HEK293 (cell line): ENCODE results near the gene TMIGD2.
A peak's percentile ranks its signal among the peaks of the same experiment; 100 is the strongest.

Experiments used
- GLIS1 ChIP-seq: fragments of 450-650 bp; formaldehyde crosslinking; IDR thresholded peaks from 2 replicates; pipeline ENCODE4 v1.5.1; 2016; ENCODE audit warnings: missing biosample characterization, missing genetic modification characterization
- REPIN1 ChIP-seq: fragments of 450-650 bp; formaldehyde crosslinking; IDR thresholded peaks from 2 replicates; pipeline ENCODE4 v1.5.1; 2017; ENCODE audit warnings: missing biosample characterization, missing genetic modification characterization, low read depth
- ZBTB20 ChIP-seq: fragments of 450-650 bp; formaldehyde crosslinking; IDR thresholded peaks from 2 replicates; pipeline ENCODE4 v1.5.1; 2016; ENCODE audit warnings: missing biosample characterization, missing genetic modification characterization
- ZBTB7A ChIP-seq: fragments of 450-650 bp; formaldehyde crosslinking; IDR thresholded peaks from 2 replicates; pipeline ENCODE4 v1.5.1; 2016; ENCODE audit warnings: low read depth, missing biosample characterization, missing genetic modification characterization
- ZIC2 ChIP-seq: fragments of 450-650 bp; formaldehyde crosslinking; IDR thresholded peaks from 2 replicates; pipeline ENCODE4 v1.5.1; 2016; ENCODE audit warnings: missing biosample characterization, missing genetic modification characterization
- ZNF114 ChIP-seq: fragments of 450-650 bp; formaldehyde crosslinking; IDR thresholded peaks from 2 replicates; pipeline ENCODE4 v1.5.0; 2017; ENCODE audit warnings: missing biosample characterization, missing genetic modification characterization
- ZNF174 ChIP-seq: fragments of 450-650 bp; formaldehyde crosslinking; IDR thresholded peaks from 2 replicates; pipeline ENCODE4 v1.5.0; 2017; ENCODE audit warnings: missing biosample characterization, mild to moderate bottlenecking, missing genetic modification characterization
- ZNF324 ChIP-seq: fragments of 450-650 bp; formaldehyde crosslinking; IDR thresholded peaks from 2 replicates; pipeline ENCODE4 v1.5.1; 2016; ENCODE audit warnings: missing biosample characterization, missing genetic modification characterization
- ZNF341 ChIP-seq: fragments of 450-650 bp; formaldehyde crosslinking; IDR thresholded peaks from 2 replicates; pipeline ENCODE4; 2016; ENCODE audit warnings: low read depth, missing biosample characterization, missing genetic modification characterization
- ZNF473 ChIP-seq: fragments of 450-650 bp; formaldehyde crosslinking; IDR thresholded peaks from 2 replicates; pipeline ENCODE4 v1.5.1; 2017; ENCODE audit warnings: missing biosample characterization, missing genetic modification characterization
- ZNF529 ChIP-seq: fragments of 450-650 bp; formaldehyde crosslinking; IDR thresholded peaks from 2 replicates; pipeline ENCODE4 v1.5.1; 2017; ENCODE audit warnings: missing genetic modification characterization, missing biosample characterization; ENCODE audit not compliant: insufficient replicate concordance
- ZNF548 ChIP-seq: fragments of 450-650 bp; formaldehyde crosslinking; IDR thresholded peaks from 2 replicates; pipeline ENCODE4 v1.5.1; 2016; ENCODE audit warnings: missing biosample characterization, missing genetic modification characterization
- ZNF610 ChIP-seq: fragments of 450-650 bp; formaldehyde crosslinking; IDR thresholded peaks from 2 replicates; pipeline ENCODE4 v1.5.1; 2016; ENCODE audit warnings: missing biosample characterization, missing genetic modification characterization, borderline replicate concordance
- ZNF776 ChIP-seq: fragments of 450-650 bp; formaldehyde crosslinking; IDR thresholded peaks from 2 replicates; pipeline ENCODE4 v1.5.0; 2017; ENCODE audit warnings: missing biosample characterization, missing genetic modification characterization, borderline replicate concordance
- ZNF785 ChIP-seq: fragments of 450-650 bp; formaldehyde crosslinking; IDR thresholded peaks from 2 replicates; pipeline ENCODE4 v1.5.1; 2016; ENCODE audit warnings: missing biosample characterization, missing genetic modification characterization
- TF ChIP-seq, protein P1 (sequence below): fragments of 450-650 bp; formaldehyde crosslinking; IDR thresholded peaks from 2 replicates; pipeline ENCODE4 v1.5.1; 2016; ENCODE audit warnings: missing biosample characterization, missing genetic modification characterization
- TF ChIP-seq, protein P2 (sequence below): fragments of 450-650 bp; formaldehyde crosslinking; IDR thresholded peaks from 2 replicates; pipeline ENCODE4 v1.5.1; 2017; ENCODE audit warnings: missing biosample characterization, missing genetic modification characterization
- TF ChIP-seq, protein P3 (sequence below): fragments of 450-650 bp; formaldehyde crosslinking; IDR thresholded peaks from 2 replicates; pipeline ENCODE4 v1.5.1; 2017; ENCODE audit warnings: missing biosample characterization, missing genetic modification characterization
- TF ChIP-seq, protein P4 (sequence below): fragments of 450-650 bp; formaldehyde crosslinking; IDR thresholded peaks from 2 replicates; pipeline ENCODE4 v1.5.1; 2016; ENCODE audit warnings: missing biosample characterization, missing genetic modification characterization
- TF ChIP-seq, protein P5 (sequence below): fragments of 450-650 bp; formaldehyde crosslinking; conservative IDR thresholded peaks from 2 replicates; pipeline ENCODE4 v1.5.1; 2016; ENCODE audit warnings: low read depth, missing biosample characterization, missing genetic modification characterization
- TF ChIP-seq, protein P6 (sequence below): fragments of 450-650 bp; formaldehyde crosslinking; IDR thresholded peaks from 2 replicates; pipeline ENCODE4 v1.5.1; 2016; ENCODE audit warnings: missing biosample characterization, missing genetic modification characterization

TMIGD2 gene

DNA sequence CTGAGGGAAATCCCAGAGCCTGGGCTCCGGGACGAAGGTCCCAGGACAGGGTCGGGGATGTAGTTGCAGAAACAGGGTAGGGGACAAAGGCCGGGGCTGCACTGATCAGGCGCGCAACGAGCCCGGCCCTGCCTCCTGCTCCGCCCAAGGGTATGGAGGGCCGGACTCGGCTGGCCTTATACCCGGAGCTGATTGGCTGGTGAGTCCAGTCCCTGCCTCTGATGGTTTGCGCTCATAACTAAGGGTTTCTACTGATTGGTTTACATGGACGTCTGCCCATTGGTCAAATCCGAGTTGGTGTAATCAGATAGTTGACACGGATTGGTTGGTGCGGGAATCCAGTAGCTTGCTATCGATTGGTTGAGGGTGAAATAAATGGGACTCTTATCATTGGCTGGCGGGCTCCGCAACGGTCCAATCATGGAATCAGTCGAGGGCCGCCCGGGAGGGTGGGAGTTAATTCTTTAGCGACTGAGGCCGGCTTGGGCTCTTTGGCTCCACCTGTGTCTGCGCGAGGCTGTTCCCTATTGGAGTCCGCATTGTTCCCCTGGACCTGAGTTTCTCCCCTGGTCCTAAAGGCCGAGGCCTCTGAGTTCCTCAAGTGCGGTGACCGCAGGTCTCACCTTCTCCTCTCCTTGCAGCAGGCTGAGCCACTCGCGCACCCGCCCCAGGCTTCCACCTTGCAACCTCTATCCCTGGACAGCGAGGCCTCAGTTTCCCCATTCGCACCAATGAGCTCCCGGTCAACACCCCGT lies 40.6 kb upstream of the TMIGD2 start (continued):
- TF ChIP-seq ZNF473 (no peak), ZIC2 (tag by site-specific recombination) (no peak), ZNF174 (tag by site-specific recombination) (no peak), ZNF610 (tag by site-specific recombination) (peak; percentile 79), GLIS1 (tag by site-specific recombination) (0 out of 2 replicates have a peak, but pooled peaks have one; percentile 44), ZNF341 (peak; percentile 89), REPIN1 (tag by site-specific recombination) (0 out of 2 replicates have a peak, but pooled peaks have one; percentile 52), ZNF324 (tag by site-specific recombination) (peak; percentile 95), ZNF529 (tag by site-specific recombination) (no peak), ZNF548 (no peak), ZNF776 (tag by site-specific recombination) (no peak), ZBTB20 (tag by site-specific recombination) (peak; percentile 56; the same call in 1 of the 2 replicates), ZBTB7A (tag by site-specific recombination) (peak; percentile 94), ZNF114 (no peak), ZNF785 (peak; percentile 72; the same call in 1 of the 2 replicates)
- TF ChIP-seq, protein P1, sequence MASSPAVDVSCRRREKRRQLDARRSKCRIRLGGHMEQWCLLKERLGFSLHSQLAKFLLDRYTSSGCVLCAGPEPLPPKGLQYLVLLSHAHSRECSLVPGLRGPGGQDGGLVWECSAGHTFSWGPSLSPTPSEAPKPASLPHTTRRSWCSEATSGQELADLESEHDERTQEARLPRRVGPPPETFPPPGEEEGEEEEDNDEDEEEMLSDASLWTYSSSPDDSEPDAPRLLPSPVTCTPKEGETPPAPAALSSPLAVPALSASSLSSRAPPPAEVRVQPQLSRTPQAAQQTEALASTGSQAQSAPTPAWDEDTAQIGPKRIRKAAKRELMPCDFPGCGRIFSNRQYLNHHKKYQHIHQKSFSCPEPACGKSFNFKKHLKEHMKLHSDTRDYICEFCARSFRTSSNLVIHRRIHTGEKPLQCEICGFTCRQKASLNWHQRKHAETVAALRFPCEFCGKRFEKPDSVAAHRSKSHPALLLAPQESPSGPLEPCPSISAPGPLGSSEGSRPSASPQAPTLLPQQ (tag by site-specific recombination), result peak; percentile 74
- TF ChIP-seq, protein P2, sequence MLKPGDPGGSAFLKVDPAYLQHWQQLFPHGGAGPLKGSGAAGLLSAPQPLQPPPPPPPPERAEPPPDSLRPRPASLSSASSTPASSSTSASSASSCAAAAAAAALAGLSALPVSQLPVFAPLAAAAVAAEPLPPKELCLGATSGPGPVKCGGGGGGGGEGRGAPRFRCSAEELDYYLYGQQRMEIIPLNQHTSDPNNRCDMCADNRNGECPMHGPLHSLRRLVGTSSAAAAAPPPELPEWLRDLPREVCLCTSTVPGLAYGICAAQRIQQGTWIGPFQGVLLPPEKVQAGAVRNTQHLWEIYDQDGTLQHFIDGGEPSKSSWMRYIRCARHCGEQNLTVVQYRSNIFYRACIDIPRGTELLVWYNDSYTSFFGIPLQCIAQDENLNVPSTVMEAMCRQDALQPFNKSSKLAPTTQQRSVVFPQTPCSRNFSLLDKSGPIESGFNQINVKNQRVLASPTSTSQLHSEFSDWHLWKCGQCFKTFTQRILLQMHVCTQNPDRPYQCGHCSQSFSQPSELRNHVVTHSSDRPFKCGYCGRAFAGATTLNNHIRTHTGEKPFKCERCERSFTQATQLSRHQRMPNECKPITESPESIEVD, result no peak
- TF ChIP-seq, protein P3, sequence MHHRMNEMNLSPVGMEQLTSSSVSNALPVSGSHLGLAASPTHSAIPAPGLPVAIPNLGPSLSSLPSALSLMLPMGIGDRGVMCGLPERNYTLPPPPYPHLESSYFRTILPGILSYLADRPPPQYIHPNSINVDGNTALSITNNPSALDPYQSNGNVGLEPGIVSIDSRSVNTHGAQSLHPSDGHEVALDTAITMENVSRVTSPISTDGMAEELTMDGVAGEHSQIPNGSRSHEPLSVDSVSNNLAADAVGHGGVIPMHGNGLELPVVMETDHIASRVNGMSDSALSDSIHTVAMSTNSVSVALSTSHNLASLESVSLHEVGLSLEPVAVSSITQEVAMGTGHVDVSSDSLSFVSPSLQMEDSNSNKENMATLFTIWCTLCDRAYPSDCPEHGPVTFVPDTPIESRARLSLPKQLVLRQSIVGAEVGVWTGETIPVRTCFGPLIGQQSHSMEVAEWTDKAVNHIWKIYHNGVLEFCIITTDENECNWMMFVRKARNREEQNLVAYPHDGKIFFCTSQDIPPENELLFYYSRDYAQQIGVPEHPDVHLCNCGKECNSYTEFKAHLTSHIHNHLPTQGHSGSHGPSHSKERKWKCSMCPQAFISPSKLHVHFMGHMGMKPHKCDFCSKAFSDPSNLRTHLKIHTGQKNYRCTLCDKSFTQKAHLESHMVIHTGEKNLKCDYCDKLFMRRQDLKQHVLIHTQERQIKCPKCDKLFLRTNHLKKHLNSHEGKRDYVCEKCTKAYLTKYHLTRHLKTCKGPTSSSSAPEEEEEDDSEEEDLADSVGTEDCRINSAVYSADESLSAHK (tag by site-specific recombination), result 0 out of 2 replicates have a peak, but pooled peaks have one; percentile 47
- TF ChIP-seq, protein P4, sequence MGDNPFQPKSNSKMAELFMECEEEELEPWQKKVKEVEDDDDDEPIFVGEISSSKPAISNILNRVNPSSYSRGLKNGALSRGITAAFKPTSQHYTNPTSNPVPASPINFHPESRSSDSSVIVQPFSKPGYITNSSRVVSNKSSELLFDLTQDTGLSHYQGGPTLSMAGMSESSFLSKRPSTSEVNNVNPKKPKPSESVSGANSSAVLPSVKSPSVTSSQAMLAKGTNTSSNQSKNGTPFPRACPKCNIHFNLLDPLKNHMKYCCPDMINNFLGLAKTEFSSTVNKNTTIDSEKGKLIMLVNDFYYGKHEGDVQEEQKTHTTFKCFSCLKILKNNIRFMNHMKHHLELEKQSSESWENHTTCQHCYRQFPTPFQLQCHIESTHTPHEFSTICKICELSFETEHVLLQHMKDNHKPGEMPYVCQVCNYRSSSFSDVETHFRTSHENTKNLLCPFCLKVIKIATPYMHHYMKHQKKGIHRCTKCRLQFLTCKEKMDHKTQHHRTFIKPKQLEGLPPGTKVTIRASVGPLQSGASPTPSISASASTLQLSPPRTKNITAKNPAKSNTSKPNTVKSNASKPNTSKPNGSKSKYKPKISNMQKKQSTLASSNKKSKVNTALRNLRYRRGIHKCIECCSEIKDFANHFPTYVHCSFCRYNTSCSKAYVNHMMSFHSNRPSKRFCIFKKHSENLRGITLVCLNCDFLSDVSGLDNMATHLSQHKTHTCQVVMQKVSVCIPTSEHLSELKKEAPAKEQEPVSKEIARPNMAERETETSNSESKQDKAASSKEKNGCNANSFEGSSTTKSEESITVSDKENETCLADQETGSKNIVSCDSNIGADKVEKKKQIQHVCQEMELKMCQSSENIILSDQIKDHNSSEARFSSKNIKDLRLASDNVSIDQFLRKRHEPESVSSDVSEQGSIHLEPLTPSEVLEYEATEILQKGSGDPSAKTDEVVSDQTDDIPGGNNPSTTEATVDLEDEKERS (tag by site-specific recombination), result no peak
- TF ChIP-seq, protein P5, sequence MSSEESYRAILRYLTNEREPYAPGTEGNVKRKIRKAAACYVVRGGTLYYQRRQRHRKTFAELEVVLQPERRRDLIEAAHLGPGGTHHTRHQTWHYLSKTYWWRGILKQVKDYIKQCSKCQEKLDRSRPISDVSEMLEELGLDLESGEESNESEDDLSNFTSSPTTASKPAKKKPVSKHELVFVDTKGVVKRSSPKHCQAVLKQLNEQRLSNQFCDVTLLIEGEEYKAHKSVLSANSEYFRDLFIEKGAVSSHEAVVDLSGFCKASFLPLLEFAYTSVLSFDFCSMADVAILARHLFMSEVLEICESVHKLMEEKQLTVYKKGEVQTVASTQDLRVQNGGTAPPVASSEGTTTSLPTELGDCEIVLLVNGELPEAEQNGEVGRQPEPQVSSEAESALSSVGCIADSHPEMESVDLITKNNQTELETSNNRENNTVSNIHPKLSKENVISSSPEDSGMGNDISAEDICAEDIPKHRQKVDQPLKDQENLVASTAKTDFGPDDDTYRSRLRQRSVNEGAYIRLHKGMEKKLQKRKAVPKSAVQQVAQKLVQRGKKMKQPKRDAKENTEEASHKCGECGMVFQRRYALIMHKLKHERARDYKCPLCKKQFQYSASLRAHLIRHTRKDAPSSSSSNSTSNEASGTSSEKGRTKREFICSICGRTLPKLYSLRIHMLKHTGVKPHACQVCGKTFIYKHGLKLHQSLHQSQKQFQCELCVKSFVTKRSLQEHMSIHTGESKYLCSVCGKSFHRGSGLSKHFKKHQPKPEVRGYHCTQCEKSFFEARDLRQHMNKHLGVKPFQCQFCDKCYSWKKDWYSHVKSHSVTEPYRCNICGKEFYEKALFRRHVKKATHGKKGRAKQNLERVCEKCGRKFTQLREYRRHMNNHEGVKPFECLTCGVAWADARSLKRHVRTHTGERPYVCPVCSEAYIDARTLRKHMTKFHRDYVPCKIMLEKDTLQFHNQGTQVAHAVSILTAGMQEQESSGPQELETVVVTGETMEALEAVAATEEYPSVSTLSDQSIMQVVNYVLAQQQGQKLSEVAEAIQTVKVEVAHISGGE (tag by site-specific recombination), result peak; percentile 66
- TF ChIP-seq, protein P6, sequence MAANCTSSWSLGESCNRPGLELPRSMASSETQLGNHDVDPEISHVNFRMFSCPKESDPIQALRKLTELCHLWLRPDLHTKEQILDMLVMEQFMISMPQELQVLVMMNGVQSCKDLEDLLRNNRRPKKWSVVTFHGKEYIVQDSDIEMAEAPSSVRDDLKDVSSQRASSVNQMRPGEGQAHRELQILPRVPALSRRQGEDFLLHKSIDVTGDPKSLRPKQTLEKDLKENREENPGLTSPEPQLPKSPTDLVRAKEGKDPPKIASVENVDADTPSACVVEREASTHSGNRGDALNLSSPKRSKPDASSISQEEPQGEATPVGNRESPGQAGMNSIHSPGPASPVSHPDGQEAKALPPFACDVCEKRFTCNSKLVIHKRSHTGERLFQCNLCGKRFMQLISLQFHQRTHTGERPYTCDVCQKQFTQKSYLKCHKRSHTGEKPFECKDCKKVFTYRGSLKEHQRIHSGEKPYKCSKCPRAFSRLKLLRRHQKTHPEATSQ (tag by site-specific recombination), result peak; percentile 28; the same call in 1 of the 2 replicates
